Renal pelvis (tissue), 12 donors: ENCODE results near the gene MXRA7. TPM values are rescaled to one million over a fixed set of nuclear protein-coding genes. Genes with fewer than 3 reads are reported as not detected.
"Not testable (repeated sequence)": the region's sequence is repeated elsewhere in the genome, so short reads cannot be mapped to it uniquely, and the experiment has no call there.

Source experiments
- DNase-seq: peaks from one replicate; pipeline ENCODE4 v3.0.0-alpha.2; 2013
- long read RNA-seq, 16 experiments: transcript quantifications; one replicate each; lab custom pipeline, GENCODE V29; 2026
- polyA plus RNA-seq, 3 donors: library from polyadenylated mRNA; unstranded; fragments of 120-200 nt; gene quantifications; one replicate each; pipeline ENCODE4 v1.2.1, GENCODE V29; 2013; ENCODE audit not compliant: insufficient read length in 3 of 3

Gene MXRA7
- 100 to 1,000 TPM in 1 of 3 donors, 10 to 100 TPM in 2; 91.0 to 117 (median 99.0) TPM for polyA plus RNA-seq
- long read RNA-seq, donor 1, full-length matches to known transcripts, result 51 of 58 reads
- long read RNA-seq, donor 1, partial matches to known transcripts, result 7 of 58 reads
- long read RNA-seq, donor 1, other reads (novel, unspliced or antisense), result 0 of 58 reads
- long read RNA-seq, donor 2, full-length matches to known transcripts, result 48 of 48 reads
- long read RNA-seq, donor 2, partial matches to known transcripts, result 0 of 48 reads
- long read RNA-seq, donor 2, other reads (novel, unspliced or antisense), result 0 of 48 reads
- long read RNA-seq, donor 3, full-length matches to known transcripts, result 39 of 39 reads
- long read RNA-seq, donor 3, partial matches to known transcripts, result 0 of 39 reads
- long read RNA-seq, donor 3, other reads (novel, unspliced or antisense), result 0 of 39 reads
- long read RNA-seq, donor 4, full-length matches to known transcripts, result 44 of 54 reads
- long read RNA-seq, donor 4, partial matches to known transcripts, result 10 of 54 reads
- long read RNA-seq, donor 4, other reads (novel, unspliced or antisense), result 0 of 54 reads
- long read RNA-seq, donor 5, full-length matches to known transcripts, result 25 of 25 reads
- long read RNA-seq, donor 5, partial matches to known transcripts, result 0 of 25 reads
- long read RNA-seq, donor 5, other reads (novel, unspliced or antisense), result 0 of 25 reads
- long read RNA-seq, donor 6, full-length matches to known transcripts, result 27 of 27 reads
- long read RNA-seq, donor 6, partial matches to known transcripts, result 0 of 27 reads
- long read RNA-seq, donor 6, other reads (novel, unspliced or antisense), result 0 of 27 reads
- long read RNA-seq, donor 7, full-length matches to known transcripts, result 62 of 68 reads
- long read RNA-seq, donor 7, partial matches to known transcripts, result 6 of 68 reads
- long read RNA-seq, donor 7, other reads (novel, unspliced or antisense), result 0 of 68 reads
- long read RNA-seq, donor 8, full-length matches to known transcripts, result 20 of 20 reads
- long read RNA-seq, donor 8, partial matches to known transcripts, result 0 of 20 reads
- long read RNA-seq, donor 8, other reads (novel, unspliced or antisense), result 0 of 20 reads
- long read RNA-seq, donor 9, full-length matches to known transcripts, result 44 of 44 reads
- long read RNA-seq, donor 9, partial matches to known transcripts, result 0 of 44 reads
- long read RNA-seq, donor 9, other reads (novel, unspliced or antisense), result 0 of 44 reads
- long read RNA-seq, donor 10, full-length matches to known transcripts, result 27 of 27 reads
- long read RNA-seq, donor 10, partial matches to known transcripts, result 0 of 27 reads
- long read RNA-seq, donor 10, other reads (novel, unspliced or antisense), result 0 of 27 reads
- long read RNA-seq, donor 11, full-length matches to known transcripts, result 33 of 33 reads
- long read RNA-seq, donor 11, partial matches to known transcripts, result 0 of 33 reads
- long read RNA-seq, donor 11, other reads (novel, unspliced or antisense), result 0 of 33 reads
- long read RNA-seq, donor 12, full-length matches to known transcripts, result 61 of 61 reads
- long read RNA-seq, donor 12, partial matches to known transcripts, result 0 of 61 reads
- long read RNA-seq, donor 12, other reads (novel, unspliced or antisense), result 0 of 61 reads
- long read RNA-seq, donor 13, full-length matches to known transcripts, result 23 of 23 reads
- long read RNA-seq, donor 13, partial matches to known transcripts, result 0 of 23 reads
- long read RNA-seq, donor 13, other reads (novel, unspliced or antisense), result 0 of 23 reads
- long read RNA-seq, donor 14, result 0 reads
- long read RNA-seq, donor 15, result 0 reads
- long read RNA-seq, donor 16, full-length matches to known transcripts, result 47 of 47 reads
- long read RNA-seq, donor 16, partial matches to known transcripts, result 0 of 47 reads
- long read RNA-seq, donor 16, other reads (novel, unspliced or antisense), result 0 of 47 reads

GRCh38 chr17:76710863-76711611, at the start of gene MXRA7:
Gene MXRA7, minus strand, starts transcription at chr17:76710965. Its CDS starts 19 bp downstream, at chr17:76710946.
- DNase-seq, result no peak

- no peak for DNase-seq
These were observed 47.8 kb upstream of the MXRA7 start for GRCh38 chr17:76758570-76758969.

GRCh38 chr17:76757256-76757655, 46.5 kb upstream of the MXRA7 start:
- no peak for DNase-seq

- no peak for DNase-seq
These were observed 44.5 kb upstream of the MXRA7 start for GRCh38 chr17:76755285-76755684.

GRCh38 chr17:76753061-76753961, 42.5 kb upstream of the MXRA7 start:
- no peak for DNase-seq

- DNase-seq, result no peak
These were observed 41.2 kb upstream of the MXRA7 start for GRCh38 chr17:76752006-76752405.

- DNase-seq, result no peak
These were observed 40.7 kb upstream of the MXRA7 start for GRCh38 chr17:76751416-76751993.

GRCh38 chr17:76748657-76749056, 37.9 kb upstream of the MXRA7 start:
- DNase-seq, result no peak

- no peak for DNase-seq
These were observed 37.1 kb upstream of the MXRA7 start for GRCh38 chr17:76747716-76748363.

- not testable (repeated sequence) for DNase-seq
These were observed 35.0 kb upstream of the MXRA7 start for GRCh38 chr17:76745785-76746184.

- no peak for DNase-seq
These were observed 34.0 kb upstream of the MXRA7 start for GRCh38 chr17:76744747-76745146.

- DNase-seq, result no peak
These were observed 32.2 kb upstream of the MXRA7 start for GRCh38 chr17:76742958-76743357.

- no peak for DNase-seq
These were observed 29.8 kb upstream of the MXRA7 start for GRCh38 chr17:76740329-76741118.

GRCh38 chr17:76739568-76740115, 28.9 kb upstream of the MXRA7 start:
- DNase-seq, result not testable (repeated sequence)

GRCh38 chr17:76738468-76738850, 27.7 kb upstream of the MXRA7 start:
- DNase-seq, result no peak

- peak; percentile 93 for DNase-seq
These were observed 27.1 kb upstream of the MXRA7 start, which contains the start of gene MFSD11 for GRCh38 chr17:76737676-76738467. Gene MFSD11, plus strand, starts transcription at chr17:76738119. Its CDS starts 234 bp downstream, at chr17:76738353.
